CD14-positive monocyte (primary cell): ENCODE data around the gene ANGPTL2. TPM values are rescaled to one million over a fixed set of nuclear protein-coding genes. Genes with fewer than 3 reads are reported as not detected.

Experiments
- DNase-seq, 3 donors: peaks; one replicate each; pipeline ENCODE4 v3.0.0-alpha.2; 2011 to 2022
- H2AFZ ChIP-seq: 2 replicates; pipeline ENCODE4 v1.6.0; 2012; ENCODE audit warnings: mild to moderate bottlenecking, low read depth, low read length, inconsistent platforms; ENCODE audit not compliant: insufficient read depth, poor library complexity, severe bottlenecking
- H3K27ac ChIP-seq, 2 donors: 1 replicate in 1 of 2; 2 replicates in 1 of 2; pipeline ENCODE4 v1.5.1; 2012 to 2013; ENCODE audit warnings: low read length in 2 of 2, control low read depth in 1 of 2, inconsistent platforms in 1 of 2, low read depth in 1 of 2, mild to moderate bottlenecking in 1 of 2
- H3K27me3 ChIP-seq, 2 donors: one replicate each; pipeline versions ENCODE4 v1.6.0 to v1.6.1; 2011 to 2013; ENCODE audit warnings: low read length in 2 of 2; ENCODE audit not compliant: control insufficient read depth in 2 of 2, insufficient read depth in 2 of 2
- H3K36me3 ChIP-seq, 2 donors: replicated peaks in 1 of 2; 1 replicate in 1 of 2; 2 replicates in 1 of 2; pipeline versions ENCODE4 v1.5.1 to v1.6.1; 2012 to 2013; ENCODE audit warnings: low read length in 2 of 2, control low read depth in 1 of 2, inconsistent platforms in 1 of 2, mild to moderate bottlenecking in 1 of 2; ENCODE audit not compliant: insufficient read depth in 2 of 2, control insufficient read depth in 1 of 2
- H3K4me1 ChIP-seq, 2 donors: 1 replicate in 1 of 2; 2 replicates in 1 of 2; pipeline versions ENCODE4 v1.5.1 to v1.6.1; 2012 to 2013; ENCODE audit warnings: low read length in 2 of 2, control low read depth in 1 of 2, inconsistent platforms in 1 of 2, mild to moderate bottlenecking in 1 of 2, moderate library complexity in 1 of 2; ENCODE audit not compliant: insufficient read depth in 2 of 2, control insufficient read depth in 1 of 2
- H3K4me2 ChIP-seq: replicated peaks from 2 replicates; pipeline ENCODE3; 2012; ENCODE audit warnings: low read length, moderate library complexity, mild to moderate bottlenecking; ENCODE audit not compliant: poor library complexity, severe bottlenecking; ENCODE audit errors: extremely low read depth
- H3K4me3 ChIP-seq, 3 experiments: fragments of 200-600 bp in 1 of 3; sonication (generic) in 1 of 3; replicated peaks in 1 of 3; 1 replicate in 2 of 3; 2 replicates in 1 of 3; pipeline ENCODE4 v1.5.1; 2011 to 2013; ENCODE audit warnings: low read length in 3 of 3, mild to moderate bottlenecking in 3 of 3, control low read depth in 2 of 3, low read depth in 2 of 3, inconsistent platforms in 1 of 3, moderate library complexity in 1 of 3
- H3K79me2 ChIP-seq: 2 replicates; pipeline ENCODE4 v1.6.0; 2012; ENCODE audit warnings: mild to moderate bottlenecking, control low read depth, inconsistent platforms, low read length, moderate library complexity; ENCODE audit not compliant: insufficient read depth
- H3K9ac ChIP-seq: 2 replicates; pipeline ENCODE4 v1.6.0; 2017; ENCODE audit warnings: low read length, mild to moderate bottlenecking; ENCODE audit not compliant: insufficient read depth, poor library complexity, severe bottlenecking
- H3K9me3 ChIP-seq, 2 donors: replicated peaks in 1 of 2; 1 replicate in 1 of 2; 2 replicates in 1 of 2; pipeline versions ENCODE4 v1.5.1 to v1.6.1; 2012 to 2013; ENCODE audit warnings: low read length in 2 of 2, control low read depth in 1 of 2; ENCODE audit not compliant: control insufficient read depth in 1 of 2, insufficient read depth in 1 of 2
- H4K20me1 ChIP-seq: 2 replicates; pipeline ENCODE4 v1.6.0; 2012; ENCODE audit warnings: mild to moderate bottlenecking, low read length, control low read depth, moderate library complexity; ENCODE audit not compliant: insufficient read depth
- H3K27ac Mint-ChIP-seq, 7 donors: one replicate each; pipeline ENCODE4 v1.8.0; 2020; ENCODE audit warnings: mild to moderate bottlenecking in 7 of 7, mixed read lengths in 7 of 7, moderate library complexity in 6 of 7, inconsistent platforms in 2 of 7
- H3K27me3 Mint-ChIP-seq, 3 donors: one replicate each; pipeline ENCODE4 v1.8.0; 2021 to 2022; ENCODE audit warnings: low read depth in 3 of 3, mild to moderate bottlenecking in 3 of 3, mixed read lengths in 3 of 3, moderate library complexity in 3 of 3, inconsistent platforms in 1 of 3
- H3K36me3 Mint-ChIP-seq, 2 donors: one replicate each; pipeline ENCODE4 v1.8.0; 2020; ENCODE audit warnings: mixed read lengths in 2 of 2, inconsistent platforms in 1 of 2, mild to moderate bottlenecking in 1 of 2
- H3K4me1 Mint-ChIP-seq: one replicate; pipeline ENCODE4 v1.8.0; 2020; ENCODE audit warnings: mild to moderate bottlenecking, mixed read lengths
- H3K4me3 Mint-ChIP-seq, 2 donors: one replicate each; pipeline ENCODE4 v1.8.0; 2020; ENCODE audit warnings: mild to moderate bottlenecking in 2 of 2, mixed read lengths in 2 of 2, moderate library complexity in 1 of 2
- H3K9me3 Mint-ChIP-seq, 7 donors: one replicate each; pipeline ENCODE4 v1.8.0; 2020 to 2022; ENCODE audit warnings: mixed read lengths in 7 of 7, mild to moderate bottlenecking in 6 of 7, moderate library complexity in 6 of 7, inconsistent platforms in 2 of 7
- WGBS: methylation state at CpG from one replicate; pipeline ENCODE4 v1.1.5; 2013; ENCODE audit warnings: missing lambda C conversion rate; ENCODE audit not compliant: insufficient coverage; 5-methylcytosine and 5-hydroxymethylcytosine counted together
- intact Hi-C, 2 donors: fragments of 100-400 bp; cut with micrococcal nuclease; formaldehyde crosslinking; loops; one replicate each; pipeline versions ENCODE4 v1.15.0 to v1.15.1; 2023
- polyA plus RNA-seq, 3 donors: library from polyadenylated mRNA; depleted of rRNA in 1 of 3; unstranded in 2 of 3; stranded (reverse) in 1 of 3; fragments of 300-500 nt in 2 of 3; fragments of >200 nt in 1 of 3; fragmentation: Illumina TruSeq in 2 of 3; gene quantifications; 1 replicate in 2 of 3; 2 replicates in 1 of 3; pipeline ENCODE4 v1.2.3, GENCODE V29; 2012 to 2021
- TF ChIP-seq, protein P1 (sequence below): fragments of 200-600 bp; IDR thresholded peaks from one replicate; pipeline ENCODE4 v1.8.0; 2022; ENCODE audit warnings: antibody characterized with exemption, mild to moderate bottlenecking

Gene ANGPTL2
- polyA plus RNA-seq, 3 donors = not detected

DNA sequence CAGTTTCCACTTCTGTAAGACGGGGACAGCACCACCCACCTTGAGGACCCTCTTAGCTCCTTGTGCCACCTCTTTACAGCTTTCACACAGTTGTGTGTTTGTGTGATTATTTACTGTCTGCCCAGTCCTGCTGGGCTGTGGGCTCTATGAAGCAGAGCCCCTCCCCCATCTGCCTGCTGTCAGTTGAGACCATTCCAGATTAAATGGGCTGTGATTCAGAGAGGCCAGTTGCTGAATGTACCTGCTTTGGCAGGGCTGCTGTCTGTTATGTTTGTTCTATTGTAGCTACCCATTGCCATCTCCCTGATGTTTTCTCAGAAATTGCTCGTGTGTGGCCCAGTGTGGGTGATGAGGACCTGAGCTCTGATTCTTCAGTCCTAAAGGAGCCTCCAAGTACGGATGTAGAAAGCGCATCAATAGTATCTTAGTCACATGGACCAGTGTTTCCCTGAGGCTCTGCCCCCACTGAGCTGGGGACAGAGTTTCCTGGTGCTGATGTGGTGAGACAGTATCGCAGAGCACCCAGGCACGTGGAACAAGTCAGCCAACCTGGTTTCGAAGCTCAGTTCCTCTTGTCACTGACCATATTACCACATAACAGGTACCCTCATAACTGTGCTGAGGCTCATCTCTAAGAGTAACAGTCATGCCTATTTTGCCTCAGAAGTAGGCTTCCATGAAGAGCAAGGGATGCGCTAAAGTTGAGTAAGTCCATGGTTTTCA lies 3.7 kb downstream of the ANGPTL2 start:
- no peaks in the 10 kb centered on the region for H3K36me3 Mint-ChIP-seq

DNA sequence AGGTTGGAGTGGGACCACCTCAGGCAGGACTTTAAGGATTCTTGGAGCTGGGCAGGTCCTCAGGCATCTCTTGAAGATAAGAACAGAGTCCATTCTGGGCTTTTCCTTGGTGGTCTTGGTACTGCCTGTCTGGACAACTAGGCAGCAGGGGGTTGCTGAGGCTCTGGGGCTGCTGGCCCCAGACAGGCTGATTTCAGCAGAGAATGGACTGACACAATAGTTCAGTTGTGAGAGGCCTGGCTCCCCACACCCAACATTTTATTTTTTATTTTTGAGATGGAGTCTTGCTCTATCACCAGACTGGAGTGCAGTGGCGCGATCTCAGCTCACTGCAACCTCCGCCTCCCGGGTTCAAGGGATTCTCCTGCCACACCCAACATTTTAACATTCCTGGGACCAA lies 4.6 kb downstream of the ANGPTL2 start:
- Histone ChIP-seq H2AFZ (no peak overlapping the region), H3K27me3 (peaks cover 17 to 21% of the 10 kb centered on the region in 2 donors), H3K4me3 (no peak overlapping the region), H3K27ac (no peak overlapping the region), H4K20me1 (no peaks in the 10 kb centered on the region), H3K9me3 (peaks cover 2 to 3% of the 10 kb centered on the region in 2 donors), H3K9ac (no peak overlapping the region), H3K4me2 (no peak overlapping the region), H3K36me3 (no peaks in the 10 kb centered on the region), H3K4me1 (no peaks in the 10 kb centered on the region), H3K79me2 (no peaks in the 10 kb centered on the region)
- Mint-ChIP-seq H3K9me3 (peaks cover 0 to 4% (median 0%) of the 10 kb centered on the region in 7 donors), H3K36me3 (no peaks in the 10 kb centered on the region), H3K4me1 (peaks cover 3% of the 10 kb centered on the region), H3K27ac (no peak overlapping the region), H3K4me3 (no peak overlapping the region), H3K27me3 (peaks cover 19 to 43% (median 29%) of the 10 kb centered on the region in 3 donors)
- intact Hi-C loops = no loop called here
- no peak for DNase-seq
- TF ChIP-seq, protein P1, sequence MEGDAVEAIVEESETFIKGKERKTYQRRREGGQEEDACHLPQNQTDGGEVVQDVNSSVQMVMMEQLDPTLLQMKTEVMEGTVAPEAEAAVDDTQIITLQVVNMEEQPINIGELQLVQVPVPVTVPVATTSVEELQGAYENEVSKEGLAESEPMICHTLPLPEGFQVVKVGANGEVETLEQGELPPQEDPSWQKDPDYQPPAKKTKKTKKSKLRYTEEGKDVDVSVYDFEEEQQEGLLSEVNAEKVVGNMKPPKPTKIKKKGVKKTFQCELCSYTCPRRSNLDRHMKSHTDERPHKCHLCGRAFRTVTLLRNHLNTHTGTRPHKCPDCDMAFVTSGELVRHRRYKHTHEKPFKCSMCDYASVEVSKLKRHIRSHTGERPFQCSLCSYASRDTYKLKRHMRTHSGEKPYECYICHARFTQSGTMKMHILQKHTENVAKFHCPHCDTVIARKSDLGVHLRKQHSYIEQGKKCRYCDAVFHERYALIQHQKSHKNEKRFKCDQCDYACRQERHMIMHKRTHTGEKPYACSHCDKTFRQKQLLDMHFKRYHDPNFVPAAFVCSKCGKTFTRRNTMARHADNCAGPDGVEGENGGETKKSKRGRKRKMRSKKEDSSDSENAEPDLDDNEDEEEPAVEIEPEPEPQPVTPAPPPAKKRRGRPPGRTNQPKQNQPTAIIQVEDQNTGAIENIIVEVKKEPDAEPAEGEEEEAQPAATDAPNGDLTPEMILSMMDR = no peak
- no CpG with 5 or more reads among the region's 4 CpGs for WGBS

More for the DNA sequence above, 3.7 kb downstream of the ANGPTL2 start:
- Histone ChIP-seq H2AFZ (no peak overlapping the region), H3K9me3 (peaks cover 2 to 3% of the 10 kb centered on the region in 2 donors), H3K27me3 (peaks cover 24 to 31% of the 10 kb centered on the region in 2 donors), H3K4me3 (no peak overlapping the region), H4K20me1 (no peaks in the 10 kb centered on the region), H3K9ac (no peak overlapping the region), H3K79me2 (no peaks in the 10 kb centered on the region), H3K36me3 (no peaks in the 10 kb centered on the region), H3K4me2 (no peak overlapping the region), H3K4me1 (peaks cover 0 to 3% of the 10 kb centered on the region in 2 donors), H3K27ac (no peak overlapping the region)
- DNase-seq = no peak
- Mint-ChIP-seq H3K4me3 (no peak overlapping the region), H3K27me3 (peaks cover 29 to 52% (median 39%) of the 10 kb centered on the region in 3 donors), H3K9me3 (peaks cover 0 to 10% (median 0%) of the 10 kb centered on the region in 7 donors), H3K27ac (peak overlapping the region in 1 of 7 donors; percentile 64), H3K4me1 (peaks cover 5% of the 10 kb centered on the region)
- 85% methylated on average over 5 of the region's 8 CpGs for WGBS
- intact Hi-C loops = no loop called here
- TF ChIP-seq, protein P1 = no peak
